Activated naive CD8-positive, alpha-beta T cell (primary cell): ENCODE measurements around the gene TM4SF5.
"Not testable (repeated sequence)": the region's sequence is repeated elsewhere in the genome, so short reads cannot be mapped to it uniquely, and the experiment has no call there.

Experiments used
- H3K27ac Mint-ChIP-seq: one replicate; pipeline ENCODE4 v1.8.0; 2021; ENCODE audit warnings: mixed read lengths
- H3K27me3 Mint-ChIP-seq: one replicate; pipeline ENCODE4 v1.8.0; 2021; ENCODE audit warnings: mixed read lengths
- H3K36me3 Mint-ChIP-seq: one replicate; pipeline ENCODE4 v1.8.0; 2021; ENCODE audit warnings: mixed read lengths
- H3K4me1 Mint-ChIP-seq: one replicate; pipeline ENCODE4 v1.8.0; 2021; ENCODE audit warnings: low read depth, mixed read lengths
- H3K4me3 Mint-ChIP-seq: one replicate; pipeline ENCODE4 v1.8.0; 2021; ENCODE audit warnings: mild to moderate bottlenecking, mixed read lengths
- H3K9me3 Mint-ChIP-seq: one replicate; pipeline ENCODE4 v1.8.0; 2021; ENCODE audit warnings: low read depth, mixed read lengths

The TM4SF5 gene

GRCh38 chr17:4822835-4823234 is 51.1 kb downstream of the TM4SF5 start:
- Mint-ChIP-seq H3K4me1 (no peaks in the 10 kb centered on the region), H3K36me3 (no peaks in the 10 kb centered on the region), H3K27ac (no peak overlapping the region), H3K4me3 (no peak overlapping the region), H3K27me3 (no peaks in the 10 kb centered on the region), H3K9me3 (no peaks in the 10 kb centered on the region)

- Mint-ChIP-seq H3K9me3 (no peaks in the 10 kb centered on the region), H3K4me3 (no peak overlapping the region), H3K36me3 (no peaks in the 10 kb centered on the region), H3K27me3 (no peaks in the 10 kb centered on the region), H3K27ac (no peak overlapping the region), H3K4me1 (no peaks in the 10 kb centered on the region)
These were observed 51.8 kb downstream of the TM4SF5 start for GRCh38 chr17:4823373-4824089.

GRCh38 chr17:4827399-4827798 is 55.7 kb downstream of the TM4SF5 start:
- Mint-ChIP-seq H3K27me3 (no peaks in the 10 kb centered on the region), H3K4me1 (no peaks in the 10 kb centered on the region), H3K36me3 (no peaks in the 10 kb centered on the region), H3K27ac (no peak overlapping the region), H3K9me3 (no peaks in the 10 kb centered on the region), H3K4me3 (no peak overlapping the region)

GRCh38 chr17:4832829-4833177 is 61.1 kb downstream of the TM4SF5 start:
- H3K4me1 Mint-ChIP-seq: peaks cover 32% of the 10 kb centered on the region
- H3K36me3 Mint-ChIP-seq, H3K27me3 Mint-ChIP-seq: not testable (repeated sequence)

More at GRCh38 chr17:4832829-4833177, 61.1 kb downstream of the TM4SF5 start:
- H3K9me3 Mint-ChIP-seq: not testable (repeated sequence)
- Mint-ChIP-seq H3K4me3 (peak overlapping the region; percentile 95), H3K27ac (peak overlapping the region; percentile 96)
